ENCODE measurements around the gene IGFBP5. TPM values are rescaled to one million over a fixed set of nuclear protein-coding genes. Genes with fewer than 3 reads are reported as not detected.

IGFBP5 gene
- total and polyA plus RNA-seq, 10 of the 15 experiments (the other 5 are each of a cell fraction or from before 2014, with no cell fraction given), result 2.8 TPM; not detected in 9

DNA sequence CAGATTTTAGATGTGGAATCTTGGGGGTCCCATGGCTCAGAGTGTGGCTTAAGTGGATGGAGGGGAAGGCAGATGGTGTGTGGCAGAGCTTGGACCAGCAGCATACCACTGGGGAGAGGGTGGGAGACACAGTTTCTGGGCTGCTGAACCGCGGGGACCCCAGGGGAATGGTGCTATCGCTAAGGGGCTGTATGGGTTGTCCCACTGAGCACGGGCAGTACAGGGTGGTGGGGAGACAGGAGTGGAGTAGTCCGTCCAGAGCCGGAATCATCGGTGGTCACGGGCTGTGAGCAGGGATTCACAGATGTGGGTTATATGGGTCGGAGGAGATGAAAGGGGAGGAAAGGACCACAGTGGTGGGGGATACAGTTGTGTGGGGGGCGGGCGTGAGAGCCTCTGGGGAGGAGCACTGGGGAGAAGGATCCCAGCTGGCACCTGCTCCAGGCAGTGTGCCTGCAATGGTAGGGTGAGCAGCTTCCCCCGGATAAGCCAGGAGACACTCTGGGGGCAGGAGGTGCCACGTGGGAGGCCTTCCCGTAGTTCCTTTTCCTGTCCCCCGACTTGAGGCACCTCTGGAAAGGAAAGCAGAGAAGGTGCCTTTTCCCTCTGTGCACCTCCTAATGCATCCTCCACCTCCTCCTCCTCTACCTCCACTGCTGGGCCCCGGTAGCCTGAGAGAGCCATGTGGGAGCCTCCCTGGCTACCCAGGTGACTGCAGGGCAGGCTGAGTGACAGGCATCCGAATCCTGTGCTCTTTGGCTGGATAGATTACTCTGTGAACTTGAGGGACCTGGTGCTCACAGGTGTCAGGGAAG, 24.9 kb downstream of the IGFBP5 start:
- Histone ChIP-seq H3K4me2 (ENCODE audit: control insufficient read depth, insufficient read depth) (no peak overlapping the region), H3K4me1 (ENCODE audit: control insufficient read depth, insufficient read depth, low read length) (no peaks in the 10 kb centered on the region), H3K79me2 (ENCODE audit: control insufficient read depth, insufficient read depth, low read length) (no peaks in the 10 kb centered on the region), H3K9me3 (replicated peaks; ENCODE audit: control insufficient read depth, insufficient read depth, low read length) (no peaks in the 10 kb centered on the region), H3K27ac (ENCODE audit: control insufficient read depth, insufficient read depth) (no peak overlapping the region), H3K9ac (ENCODE audit: control insufficient read depth, insufficient read depth, low read length) (no peak overlapping the region), H3K36me3 (ENCODE audit: control insufficient read depth in 2 of 2, insufficient read depth in 2 of 2, low read length in 1 of 2) (no peaks in the 10 kb centered on the region), H3K4me3 (no peak overlapping the region), H2AFZ (ENCODE audit: control insufficient read depth, low read depth, low read length) (no peak overlapping the region), H4K20me1 (ENCODE audit: control insufficient read depth, insufficient read depth) (no peaks in the 10 kb centered on the region), H3K27me3 (replicated peaks in 1 of 2; ENCODE audit: control insufficient read depth in 2 of 2, insufficient read depth in 2 of 2, low read length in 1 of 2) (peaks cover 2 to 5% of the 10 kb centered on the region in 2 experiments)
- FAIRE-seq (no peak), DNase-seq (ENCODE audit: low read depth, low spot score) (no peak), ATAC-seq (no peak)
- ChIA-PET SMC1A (ENCODE audit: uncharacterized antibody, unreplicated experiment) (interaction anchor here (12.7 kb wide), 1 partner anchor 151 kb away, joined by 226 read pairs; no protein-coding TSS in a partner anchor), CTCF (interaction anchor here (0.6 to 14.2 kb wide), 3 partner anchors 14 to 148 kb away, joined by 3 to 475 read pairs (median 3); no protein-coding TSS in a partner anchor), POLR2A (no interaction called here), RAD21 (ENCODE audit: unreplicated experiment) (interaction anchor here (0.6 kb wide), 1 partner anchor 173 kb away, joined by 3 read pairs; no protein-coding TSS in a partner anchor)
- WGBS (ENCODE audit: insufficient coverage, insufficient replicate concordance, low lambda C conversion rate, missing lambda C conversion rate), result 7% methylated on average over 14 of the region's 17 CpGs
- BruUV-seq (replicated peaks), result no TSS peak
- in situ Hi-C loops (cut with MboI) (no loop called here), intact Hi-C loops (cut with micrococcal nuclease; ENCODE audit: unreplicated experiment) (no loop called here)
- TF ChIP-seq CREM (IDR thresholded peaks at IDR 0.05; ENCODE audit: low read depth) (no peak), HSF1 (IDR thresholded peaks at IDR 0.05; ENCODE audit: low read depth, low read length) (no peak), USF1 (IDR thresholded peaks at IDR 0.05; ENCODE audit: borderline replicate concordance, extremely low read length, insufficient read depth, low read depth, low read length) (no peak), MEF2B (IDR thresholded peaks at IDR 0.05; ENCODE audit: partially characterized antibody, poor library complexity, severe bottlenecking) (no peak), SMARCA5 (IDR thresholded peaks at IDR 0.05) (no peak)

Measured in GM12878 (cell line).